CD14-positive monocyte (primary cell): ENCODE measurements around the gene CD22. TPM values are rescaled to one million over a fixed set of nuclear protein-coding genes. Genes with fewer than 3 reads are reported as not detected.
A peak's percentile ranks its signal among the peaks of the same experiment; 100 is the strongest.

Experiments used
- DNase-seq, 3 donors: peaks; one replicate each; pipeline ENCODE4 v3.0.0-alpha.2; 2011 to 2022
- H2AFZ ChIP-seq: 2 replicates; pipeline ENCODE4 v1.6.0; 2012; ENCODE audit warnings: mild to moderate bottlenecking, low read depth, low read length, inconsistent platforms; ENCODE audit not compliant: insufficient read depth, poor library complexity, severe bottlenecking
- H3K27ac ChIP-seq, 2 donors: 1 replicate in 1 of 2; 2 replicates in 1 of 2; pipeline ENCODE4 v1.5.1; 2012 to 2013; ENCODE audit warnings: low read length in 2 of 2, control low read depth in 1 of 2, inconsistent platforms in 1 of 2, low read depth in 1 of 2, mild to moderate bottlenecking in 1 of 2
- H3K27me3 ChIP-seq, 2 donors: one replicate each; pipeline versions ENCODE4 v1.6.0 to v1.6.1; 2011 to 2013; ENCODE audit warnings: low read length in 2 of 2; ENCODE audit not compliant: control insufficient read depth in 2 of 2, insufficient read depth in 2 of 2
- H3K36me3 ChIP-seq, 2 donors: replicated peaks in 1 of 2; 1 replicate in 1 of 2; 2 replicates in 1 of 2; pipeline versions ENCODE4 v1.5.1 to v1.6.1; 2012 to 2013; ENCODE audit warnings: low read length in 2 of 2, control low read depth in 1 of 2, inconsistent platforms in 1 of 2, mild to moderate bottlenecking in 1 of 2; ENCODE audit not compliant: insufficient read depth in 2 of 2, control insufficient read depth in 1 of 2
- H3K4me1 ChIP-seq, 2 donors: 1 replicate in 1 of 2; 2 replicates in 1 of 2; pipeline versions ENCODE4 v1.5.1 to v1.6.1; 2012 to 2013; ENCODE audit warnings: low read length in 2 of 2, control low read depth in 1 of 2, inconsistent platforms in 1 of 2, mild to moderate bottlenecking in 1 of 2, moderate library complexity in 1 of 2; ENCODE audit not compliant: insufficient read depth in 2 of 2, control insufficient read depth in 1 of 2
- H3K4me2 ChIP-seq: replicated peaks from 2 replicates; pipeline ENCODE3; 2012; ENCODE audit warnings: low read length, moderate library complexity, mild to moderate bottlenecking; ENCODE audit not compliant: poor library complexity, severe bottlenecking; ENCODE audit errors: extremely low read depth
- H3K4me3 ChIP-seq, 3 experiments: fragments of 200-600 bp in 1 of 3; sonication (generic) in 1 of 3; replicated peaks in 1 of 3; 1 replicate in 2 of 3; 2 replicates in 1 of 3; pipeline ENCODE4 v1.5.1; 2011 to 2013; ENCODE audit warnings: low read length in 3 of 3, mild to moderate bottlenecking in 3 of 3, control low read depth in 2 of 3, low read depth in 2 of 3, inconsistent platforms in 1 of 3, moderate library complexity in 1 of 3
- H3K79me2 ChIP-seq: 2 replicates; pipeline ENCODE4 v1.6.0; 2012; ENCODE audit warnings: mild to moderate bottlenecking, control low read depth, inconsistent platforms, low read length, moderate library complexity; ENCODE audit not compliant: insufficient read depth
- H3K9ac ChIP-seq: 2 replicates; pipeline ENCODE4 v1.6.0; 2017; ENCODE audit warnings: low read length, mild to moderate bottlenecking; ENCODE audit not compliant: insufficient read depth, poor library complexity, severe bottlenecking
- H3K9me3 ChIP-seq, 2 donors: replicated peaks in 1 of 2; 1 replicate in 1 of 2; 2 replicates in 1 of 2; pipeline versions ENCODE4 v1.5.1 to v1.6.1; 2012 to 2013; ENCODE audit warnings: low read length in 2 of 2, control low read depth in 1 of 2; ENCODE audit not compliant: control insufficient read depth in 1 of 2, insufficient read depth in 1 of 2
- H4K20me1 ChIP-seq: 2 replicates; pipeline ENCODE4 v1.6.0; 2012; ENCODE audit warnings: mild to moderate bottlenecking, low read length, control low read depth, moderate library complexity; ENCODE audit not compliant: insufficient read depth
- H3K27ac Mint-ChIP-seq, 7 donors: one replicate each; pipeline ENCODE4 v1.8.0; 2020; ENCODE audit warnings: mild to moderate bottlenecking in 7 of 7, mixed read lengths in 7 of 7, moderate library complexity in 6 of 7, inconsistent platforms in 2 of 7
- H3K27me3 Mint-ChIP-seq, 3 donors: one replicate each; pipeline ENCODE4 v1.8.0; 2021 to 2022; ENCODE audit warnings: low read depth in 3 of 3, mild to moderate bottlenecking in 3 of 3, mixed read lengths in 3 of 3, moderate library complexity in 3 of 3, inconsistent platforms in 1 of 3
- H3K36me3 Mint-ChIP-seq, 2 donors: one replicate each; pipeline ENCODE4 v1.8.0; 2020; ENCODE audit warnings: mixed read lengths in 2 of 2, inconsistent platforms in 1 of 2, mild to moderate bottlenecking in 1 of 2
- H3K4me1 Mint-ChIP-seq: one replicate; pipeline ENCODE4 v1.8.0; 2020; ENCODE audit warnings: mild to moderate bottlenecking, mixed read lengths
- H3K4me3 Mint-ChIP-seq, 2 donors: one replicate each; pipeline ENCODE4 v1.8.0; 2020; ENCODE audit warnings: mild to moderate bottlenecking in 2 of 2, mixed read lengths in 2 of 2, moderate library complexity in 1 of 2
- H3K9me3 Mint-ChIP-seq, 7 donors: one replicate each; pipeline ENCODE4 v1.8.0; 2020 to 2022; ENCODE audit warnings: mixed read lengths in 7 of 7, mild to moderate bottlenecking in 6 of 7, moderate library complexity in 6 of 7, inconsistent platforms in 2 of 7
- CTCF ChIP-seq: fragments of 200-600 bp; IDR thresholded peaks from one replicate; pipeline ENCODE4 v1.8.0; 2022; ENCODE audit warnings: antibody characterized with exemption, mild to moderate bottlenecking
- WGBS: methylation state at CpG from one replicate; pipeline ENCODE4 v1.1.5; 2013; ENCODE audit warnings: missing lambda C conversion rate; ENCODE audit not compliant: insufficient coverage; 5-methylcytosine and 5-hydroxymethylcytosine counted together
- intact Hi-C, 2 donors: fragments of 100-400 bp; cut with micrococcal nuclease; formaldehyde crosslinking; loops; one replicate each; pipeline versions ENCODE4 v1.15.0 to v1.15.1; 2023
- polyA plus RNA-seq, 3 donors: library from polyadenylated mRNA; depleted of rRNA in 1 of 3; unstranded in 2 of 3; stranded (reverse) in 1 of 3; fragments of 300-500 nt in 2 of 3; fragments of >200 nt in 1 of 3; fragmentation: Illumina TruSeq in 2 of 3; gene quantifications; 1 replicate in 2 of 3; 2 replicates in 1 of 3; pipeline ENCODE4 v1.2.3, GENCODE V29; 2012 to 2021

The CD22 gene
- polyA plus RNA-seq, 3 donors, result 0.24 to 4.8 (median 0.88) TPM

GRCh38 chr19:35340431-35340830, 11.4 kb downstream of the CD22 start:
- Mint-ChIP-seq H3K9me3 (peaks cover 0 to 4% (median 0%) of the 10 kb centered on the region in 7 donors), H3K27ac (peak overlapping the region in 1 of 7 donors; percentile 46), H3K36me3 (peaks cover 0 to 3% of the 10 kb centered on the region in 2 donors), H3K4me3 (no peak overlapping the region), H3K4me1 (peaks cover 16% of the 10 kb centered on the region), H3K27me3 (peaks cover 6 to 17% (median 9%) of the 10 kb centered on the region in 3 donors)
- WGBS, result 96% methylated on average over 8 of the region's 11 CpGs
- H3K4me2 ChIP-seq, result no peak overlapping the region
- H4K20me1 ChIP-seq, result no peaks in the 10 kb centered on the region
- DNase-seq, result no peak
- no peak overlapping the region for H2AFZ ChIP-seq
- no peaks in the 10 kb centered on the region for H3K27me3 ChIP-seq
- H3K27ac ChIP-seq, result no peak overlapping the region
- no peaks in the 10 kb centered on the region for H3K36me3 ChIP-seq
- H3K79me2 ChIP-seq, result no peaks in the 10 kb centered on the region
- TF ChIP-seq CTCF, result no peak
- H3K4me3 ChIP-seq, result no peak overlapping the region
- intact Hi-C loops, result loop anchor here in 1 of 2 donors (5.0 to 10.0 kb wide), 2 partner anchors 58 to 146 kb away; partner anchors contain the start of gene HAMP
- H3K9ac ChIP-seq, result no peak overlapping the region
- H3K9me3 ChIP-seq, result no peaks in the 10 kb centered on the region
- H3K4me1 ChIP-seq, result peaks cover 5 to 16% of the 10 kb centered on the region in 2 donors

- H3K36me3 Mint-ChIP-seq, result peaks cover 4 to 5% of the 10 kb centered on the region in 2 donors
- H3K9ac ChIP-seq, result no peak overlapping the region
- H3K79me2 ChIP-seq, result no peaks in the 10 kb centered on the region
- H3K4me3 Mint-ChIP-seq, result no peak overlapping the region
- WGBS, result 91% methylated on average over 14 of the region's 16 CpGs
- no peak for DNase-seq
- H3K9me3 Mint-ChIP-seq, result peaks cover 0 to 5% (median 0%) of the 10 kb centered on the region in 7 donors
- peaks cover 10 to 21% of the 10 kb centered on the region in 2 donors for H3K4me1 ChIP-seq
- H3K9me3 ChIP-seq, result no peaks in the 10 kb centered on the region
- H2AFZ ChIP-seq, result no peak overlapping the region
- H3K4me1 Mint-ChIP-seq, result peaks cover 21% of the 10 kb centered on the region
- H3K27ac Mint-ChIP-seq, result no peak overlapping the region
- no peaks in the 10 kb centered on the region for H4K20me1 ChIP-seq
- no peaks in the 10 kb centered on the region for H3K27me3 ChIP-seq
- H3K4me2 ChIP-seq, result no peak overlapping the region
- intact Hi-C loops, result loop anchor here in 1 of 2 donors (5.0 to 10.0 kb wide), 2 partner anchors 59 to 146 kb away; partner anchors contain the start of gene HAMP
- no peak overlapping the region for H3K4me3 ChIP-seq
- no peaks in the 10 kb centered on the region for H3K36me3 ChIP-seq
- TF ChIP-seq CTCF, result no peak
- no peak overlapping the region for H3K27ac ChIP-seq
- H3K27me3 Mint-ChIP-seq, result peaks cover 8 to 22% (median 8%) of the 10 kb centered on the region in 3 donors
Observed at GRCh38 chr19:35341006-35341405, 12.0 kb downstream of the CD22 start.
